Ovary (tissue), 3 donors: ENCODE measurements around the gene NTRK1.

Experiments used
- CTCF ChIP-seq, 3 donors: fragments of 450-650 bp in 2 of 3; fragments of 200-600 bp in 1 of 3; IDR thresholded peaks; one replicate each; pipeline versions ENCODE4 v1.5.1 to v1.8.0; 2016 to 2022; ENCODE audit warnings: antibody characterized with exemption in 3 of 3, mild to moderate bottlenecking in 1 of 3
- EP300 ChIP-seq: sonication (generic); formaldehyde crosslinking; IDR thresholded peaks from one replicate; pipeline ENCODE4 v1.6.1; 2017; ENCODE audit warnings: antibody characterized with exemption
- POLR2A ChIP-seq: fragments of 450-650 bp; IDR thresholded peaks from one replicate; pipeline ENCODE4 v1.6.1; 2017; ENCODE audit warnings: antibody characterized with exemption, mild to moderate bottlenecking, moderate library complexity
- donor health status: DM: no; HTN: no; CAD: no.

- TF ChIP-seq CTCF (IDR thresholded peaks at IDR 0.05), result no peak
- TF ChIP-seq EP300, result no peak
- no peak for TF ChIP-seq POLR2A
Measured at GRCh38 chr1:156879876-156880275, 19.2 kb downstream of the NTRK1 start.
